ENCODE data around the gene BICD2.

The BICD2 gene

DNA sequence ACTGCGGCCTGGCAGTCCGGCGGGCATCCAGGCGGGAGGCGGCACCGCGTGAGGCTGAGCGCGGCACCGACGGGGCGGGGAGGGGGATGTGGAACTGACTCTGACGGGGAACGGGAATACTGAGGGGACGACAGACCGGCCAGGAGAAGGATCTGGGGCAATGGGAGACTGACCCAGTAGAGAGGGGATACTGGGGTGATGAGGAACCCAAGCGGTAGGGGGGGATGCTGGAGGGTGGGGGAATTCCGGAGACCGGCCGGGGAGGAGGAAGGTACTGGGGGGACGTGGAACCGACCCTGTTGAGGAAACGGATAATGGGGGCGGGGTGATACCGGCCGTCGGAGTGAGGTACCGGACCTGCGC, 95.1 kb downstream of the BICD2 start:
- no peak for DNase-seq (ENCODE audit: low read depth in 1 of 2, low spot score in 1 of 2)
- in situ Hi-C loops (cut with HindIII; ENCODE audit: low pct_unique_long_range_greater_than_20kb, low sequenced_read_pairs): no loop called here
- no peak for TF ChIP-seq JUND (IDR thresholded peaks at IDR 0.05; ENCODE audit: low read depth)

DNA sequence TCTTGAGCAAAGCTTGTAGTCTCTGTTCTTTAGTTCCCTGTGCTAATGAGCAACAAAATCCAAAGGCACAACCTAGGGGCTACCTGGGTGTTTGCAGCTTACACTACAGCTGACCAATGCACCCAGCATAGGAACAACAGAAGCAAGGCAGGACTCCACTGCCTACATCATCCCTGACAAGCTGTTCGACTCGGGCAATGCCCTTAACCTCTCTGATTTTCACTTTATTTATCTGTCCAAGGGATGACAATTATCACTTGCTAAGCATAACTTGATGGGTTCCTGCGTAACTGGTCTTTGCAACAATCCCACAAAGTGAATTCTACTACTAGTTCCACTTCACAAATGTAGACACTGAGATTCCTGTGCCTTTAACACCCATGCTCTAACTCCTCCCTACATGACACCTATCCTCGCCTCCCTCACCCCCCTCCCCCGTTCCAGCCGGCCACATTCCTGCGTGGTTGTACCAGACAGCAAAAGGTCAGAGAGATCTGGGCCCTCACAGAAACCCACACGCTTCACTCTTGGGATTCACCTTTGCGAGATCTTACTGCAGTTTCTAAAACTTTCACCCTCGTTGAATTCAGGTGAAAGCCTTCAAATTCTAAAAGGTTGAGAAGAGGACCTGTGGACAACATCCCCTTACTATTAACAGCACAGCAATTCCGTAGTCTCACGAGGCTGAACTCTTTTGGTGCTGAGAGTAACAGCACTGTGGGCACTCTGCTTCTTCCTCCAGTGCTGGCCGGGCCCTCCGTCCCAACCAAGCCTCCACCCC, 95.7 kb downstream of the BICD2 start:
- DNase-seq (ENCODE audit: low read depth in 1 of 2, low spot score in 1 of 2): peak; percentile 55 to 84
- in situ Hi-C loops (cut with HindIII; ENCODE audit: low pct_unique_long_range_greater_than_20kb, low sequenced_read_pairs): no loop called here
- TF ChIP-seq JUND (IDR thresholded peaks at IDR 0.05; ENCODE audit: low read depth): no peak

GRCh38 chr9:92666912-92667532, 97.6 kb downstream of the BICD2 start:
- TF ChIP-seq JUND (IDR thresholded peaks at IDR 0.05; ENCODE audit: low read depth): no peak
- DNase-seq (ENCODE audit: low read depth in 1 of 2, low spot score in 1 of 2): peak in 1 of 2 experiments; percentile 29
- in situ Hi-C loops (cut with HindIII; ENCODE audit: low pct_unique_long_range_greater_than_20kb, low sequenced_read_pairs): no loop called here

- no peak for TF ChIP-seq JUND (IDR thresholded peaks at IDR 0.05; ENCODE audit: low read depth)
- in situ Hi-C loops (cut with HindIII; ENCODE audit: low pct_unique_long_range_greater_than_20kb, low sequenced_read_pairs): no loop called here
- DNase-seq (ENCODE audit: low read depth in 1 of 2, low spot score in 1 of 2): peak in 1 of 2 experiments; percentile 85
Measured at GRCh38 chr9:92666236-92666635, 98.4 kb downstream of the BICD2 start.

- TF ChIP-seq JUND (IDR thresholded peaks at IDR 0.05; ENCODE audit: low read depth): no peak
- in situ Hi-C loops (cut with HindIII; ENCODE audit: low pct_unique_long_range_greater_than_20kb, low sequenced_read_pairs): no loop called here
- DNase-seq (ENCODE audit: low read depth in 1 of 2, low spot score in 1 of 2): peak in 1 of 2 experiments; percentile 96
Measured at GRCh38 chr9:92665836-92666235, 98.8 kb downstream of the BICD2 start.

DNA sequence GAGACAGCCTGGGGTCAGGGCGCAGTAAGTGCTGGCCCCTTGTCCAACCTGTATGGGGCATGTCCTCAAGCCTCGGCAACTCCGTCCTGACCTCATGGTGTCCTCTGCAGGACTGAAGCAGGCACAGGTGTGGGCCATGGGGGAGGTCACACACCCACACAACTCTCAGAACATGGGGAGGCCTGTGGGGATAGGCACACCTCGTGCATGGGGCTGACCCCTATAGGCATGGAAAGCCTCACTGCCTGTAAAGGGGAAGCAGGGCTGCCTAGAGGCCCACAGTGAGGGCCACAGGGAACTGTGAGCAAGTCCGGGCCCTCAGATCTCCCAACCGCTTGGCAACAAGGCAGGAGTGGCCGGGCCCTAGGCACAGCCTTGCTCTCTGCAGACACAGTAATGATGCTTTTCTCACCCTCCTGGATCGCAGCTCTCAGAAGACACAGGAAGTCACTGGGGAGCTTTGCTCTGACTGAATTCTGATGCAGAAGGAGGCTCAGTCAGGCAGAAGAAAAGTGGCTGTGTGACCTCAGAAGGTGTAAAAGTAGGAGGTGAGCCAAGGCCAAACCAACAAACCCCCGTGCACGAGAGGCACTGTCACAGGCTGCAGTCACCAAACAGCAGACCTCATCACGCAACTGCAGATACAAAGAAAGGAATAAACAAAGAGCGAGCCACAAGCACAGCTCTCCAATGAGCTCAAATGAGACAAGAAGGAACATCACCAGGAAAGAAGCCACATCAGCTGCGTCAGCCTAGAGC, 100.1 kb downstream of the BICD2 start:
- in situ Hi-C loops (cut with HindIII; ENCODE audit: low pct_unique_long_range_greater_than_20kb, low sequenced_read_pairs): no loop called here
- DNase-seq (ENCODE audit: low read depth in 1 of 2, low spot score in 1 of 2): peak in 1 of 2 experiments; percentile 16
- TF ChIP-seq JUND (IDR thresholded peaks at IDR 0.05; ENCODE audit: low read depth): no peak

DNA sequence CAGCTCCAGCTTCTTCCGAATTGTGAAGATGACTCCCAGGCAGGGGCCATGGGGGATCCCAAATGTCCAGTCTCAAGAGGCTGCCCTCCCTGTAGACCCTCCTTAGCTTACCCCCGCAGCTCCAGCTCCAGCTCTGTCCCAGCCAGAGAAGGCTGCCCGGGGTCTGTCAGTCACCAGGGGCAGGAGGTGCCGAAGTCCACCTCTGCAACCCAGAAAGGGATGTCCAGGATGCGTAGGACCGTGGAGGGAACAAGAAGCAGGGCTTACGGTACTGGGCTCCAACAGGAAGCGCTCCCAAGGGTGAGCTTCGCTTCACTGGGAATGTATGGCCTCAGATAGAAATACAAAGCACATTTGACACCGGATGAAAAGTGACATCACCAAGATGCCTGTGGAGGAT, 100.7 kb downstream of the BICD2 start:
- TF ChIP-seq JUND (IDR thresholded peaks at IDR 0.05; ENCODE audit: low read depth): no peak
- DNase-seq (ENCODE audit: low read depth in 1 of 2, low spot score in 1 of 2): no peak
- in situ Hi-C loops (cut with HindIII; ENCODE audit: low pct_unique_long_range_greater_than_20kb, low sequenced_read_pairs): no loop called here

- TF ChIP-seq JUND (IDR thresholded peaks at IDR 0.05; ENCODE audit: low read depth): no peak
- DNase-seq (ENCODE audit: low read depth in 1 of 2, low spot score in 1 of 2): no peak
- in situ Hi-C loops (cut with HindIII; ENCODE audit: low pct_unique_long_range_greater_than_20kb, low sequenced_read_pairs): no loop called here
Measured at GRCh38 chr9:92663126-92663525, 101.5 kb downstream of the BICD2 start.

GRCh38 chr9:92661743-92662142, 102.9 kb downstream of the BICD2 start:
- in situ Hi-C loops (cut with HindIII; ENCODE audit: low pct_unique_long_range_greater_than_20kb, low sequenced_read_pairs): no loop called here
- no peak for TF ChIP-seq JUND (IDR thresholded peaks at IDR 0.05; ENCODE audit: low read depth)
- no peak for DNase-seq (ENCODE audit: low read depth in 1 of 2, low spot score in 1 of 2)
